ENCODE data around the gene NSG1. TPM values are rescaled to one million over a fixed set of nuclear protein-coding genes. Genes with fewer than 3 reads are reported as not detected.

The NSG1 gene
- total and polyA plus RNA-seq, 2 of the 8 experiments (the other 6 are each of a cell fraction or from before 2014, with no cell fraction given) = 35.7 to 61.4 TPM

- no peak for FAIRE-seq
- TF ChIP-seq EGR1 (IDR thresholded peaks at IDR 0.05; ENCODE audit: borderline replicate concordance, low read depth, low read length) (no peak), ATF2 (IDR thresholded peaks at IDR 0.05; ENCODE audit: low read length) (no peak), KDM5A (IDR thresholded peaks at IDR 0.05; ENCODE audit: low read length) (no peak), FOSL1 (IDR thresholded peaks at IDR 0.05; ENCODE audit: insufficient read depth, low read depth, low read length) (no peak), E2F6 (IDR thresholded peaks at IDR 0.05) (no peak), SUZ12 (IDR thresholded peaks at IDR 0.05; ENCODE audit: low read length) (no peak), CREB1 (IDR thresholded peaks at IDR 0.05) (no peak), SP1 (IDR thresholded peaks at IDR 0.05; ENCODE audit: low read depth, low read length) (no peak), BRCA1 (IDR thresholded peaks at IDR 0.05; ENCODE audit: low read depth, low read length) (no peak), CTBP2 (IDR thresholded peaks at IDR 0.05; ENCODE audit: borderline replicate concordance, insufficient read depth, insufficient read length, low read length) (no peak)
Observed at GRCh38 chr4:4390515-4391240, 3.8 kb downstream of the NSG1 start.

More at GRCh38 chr4:4390515-4391240, 3.8 kb downstream of the NSG1 start:
- Histone ChIP-seq H3K14ac (ENCODE audit: insufficient read length) (no peak overlapping the region), H2BK5ac (ENCODE audit: low read depth, low read length) (no peak overlapping the region), H3K36me3 (ENCODE audit: control insufficient read depth in 2 of 4, insufficient read depth in 4 of 4, low read length in 3 of 4) (peaks cover 2 to 9% (median 6%) of the 10 kb centered on the region in 4 experiments; a peak in 6 of 8 replicates), H2AK5ac (ENCODE audit: low read depth, low read length) (no peak overlapping the region), H3K18ac (ENCODE audit: extremely low read depth, low read length) (no peak overlapping the region), H2BK15ac (ENCODE audit: low read length) (no peak overlapping the region), H3K23me2 (ENCODE audit: low read depth, low read length) (peaks cover 18% of the 10 kb centered on the region; the same call in 1 of the 2 replicates), H4K20me1 (replicated peaks in 1 of 2; ENCODE audit: control insufficient read depth in 1 of 2, insufficient read depth in 2 of 2, low read length in 2 of 2) (peaks cover 0 to 7% of the 10 kb centered on the region in 2 experiments), H3K56ac (replicated peaks; ENCODE audit: insufficient read length, low read depth, low read length) (no peak overlapping the region), H4K8ac (ENCODE audit: extremely low read depth, insufficient read depth, low read length) (no peak overlapping the region), H3K4ac (replicated peaks; ENCODE audit: insufficient read length, low read depth, low read length) (no peak overlapping the region), H4K5ac (ENCODE audit: insufficient read length, low read depth, low read length) (no peak overlapping the region), H4K91ac (replicated peaks; ENCODE audit: insufficient read length, low read length) (no peak overlapping the region), H2AFZ (ENCODE audit: low read length) (no peak overlapping the region), H2BK12ac (ENCODE audit: low read depth, low read length) (no peak overlapping the region), H3K79me1 (ENCODE audit: low read depth, low read length) (0 out of 2 replicates have a peak, but pooled peaks cover 2% of the 10 kb centered on the region), H2BK120ac (replicated peaks; ENCODE audit: low read depth, low read length) (no peak overlapping the region), H3K79me2 (ENCODE audit: control insufficient read depth in 1 of 2, insufficient read depth in 2 of 2, low read length in 2 of 2) (no peaks in the 10 kb centered on the region), H3K9me3 (ENCODE audit: insufficient read depth in 2 of 2, low read depth in 1 of 2, low read length in 1 of 2) (no peaks in the 10 kb centered on the region), H3K23ac (ENCODE audit: insufficient read length) (no peak overlapping the region), H3K4me2 (ENCODE audit: insufficient read depth in 1 of 2, low read depth in 2 of 2, low read length in 2 of 2) (no peak overlapping the region), H3K27me3 (replicated peaks in 1 of 4; ENCODE audit: control insufficient read depth in 3 of 4, extremely low read depth in 1 of 4, insufficient read depth in 3 of 4, low read length in 3 of 4) (peaks cover 4 to 25% (median 19%) of the 10 kb centered on the region in 4 experiments; a peak in 6 of 7 replicates), H3K4me3 (ENCODE audit: extremely low read depth in 1 of 4, insufficient read depth in 2 of 4, low read depth in 3 of 4, low read length in 4 of 4) (no peak overlapping the region), H3K27ac (ENCODE audit: low read depth, low read length) (no peak overlapping the region), H3K4me1 (replicated peaks in 1 of 4; ENCODE audit: control insufficient read depth in 3 of 4, insufficient read depth in 4 of 4, low read length in 3 of 4) (peaks cover 0 to 2% (median 0%) of the 10 kb centered on the region in 4 experiments; a peak in 2 of 7 replicates), H3K9ac (replicated peaks in 1 of 4; ENCODE audit: extremely low read depth in 1 of 4, low read depth in 3 of 4, low read length in 3 of 4) (no peak overlapping the region), H2BK20ac (ENCODE audit: low read length) (no peak overlapping the region)
- no peak for DNase-seq (ENCODE audit: low read depth in 1 of 2, low spot score in 2 of 2)
- ChIA-PET POLR2A (ENCODE audit: partially characterized antibody) (interaction anchor here (0.7 kb wide), 1 partner anchor 14 kb away, joined by 5 read pairs; no protein-coding TSS in a partner anchor), CTCF (ENCODE audit: partially characterized antibody) (interaction anchor here (1.1 to 1.2 kb wide), 2 partner anchors 15 to 32 kb away, joined by 3 read pairs; no protein-coding TSS in a partner anchor)
- WGBS, 2 experiments (ENCODE audit: extremely low coverage in 1 of 2, insufficient coverage in 1 of 2, insufficient read length in 1 of 2, insufficient replicate concordance in 2 of 2, low coverage in 1 of 2, low lambda C conversion rate in 2 of 2, missing lambda C conversion rate in 1 of 2) = 87% methylated on average over 11 of the region's 11 CpGs; no CpG with 5 or more reads in 1 of the 2 experiments

Data from H1 (cell line).